Hindlimb muscle (tissue), 1 donor: ENCODE results near the gene ITPK1. TPM values are rescaled to one million over a fixed set of nuclear protein-coding genes. Genes with fewer than 3 reads are reported as not detected.
"Not testable (repeated sequence)": the region's sequence is repeated elsewhere in the genome, so short reads cannot be mapped to it uniquely, and the experiment has no call there.

Experiments used
- DNase-seq: peaks from one replicate; pipeline ENCODE4 v3.0.0-alpha.2; 2013
- polyA plus RNA-seq: library from polyadenylated mRNA; unstranded; fragments of 120-200 nt; gene quantifications from one replicate; pipeline ENCODE4 v1.2.1, GENCODE V29; 2013; ENCODE audit not compliant: insufficient read length

ITPK1 gene
- polyA plus RNA-seq, 1 donor: 16.5 TPM

GRCh38 chr14:93128725-93129459, 13.2 kb upstream of the ITPK1 start:
- DNase-seq: no peak

- no peak for DNase-seq
Measured at GRCh38 chr14:93126111-93126510, 10.4 kb upstream of the ITPK1 start.

GRCh38 chr14:93122826-93123225, 7.1 kb upstream of the ITPK1 start:
- DNase-seq: no peak

- DNase-seq: no peak
Measured at GRCh38 chr14:93121030-93121834, 5.5 kb upstream of the ITPK1 start.

GRCh38 chr14:93120517-93120916, 4.8 kb upstream of the ITPK1 start:
- no peak for DNase-seq

GRCh38 chr14:93116676-93117200, 1.0 kb upstream of the ITPK1 start:
- no peak for DNase-seq

GRCh38 chr14:93115069-93115820, 480 bp downstream of the ITPK1 start:
- DNase-seq: peak; percentile 88

- no peak for DNase-seq
Measured at GRCh38 chr14:93114713-93115068, 1.0 kb downstream of the ITPK1 start.

- DNase-seq: no peak
Measured at GRCh38 chr14:93114068-93114710, 1.5 kb downstream of the ITPK1 start.

- DNase-seq: no peak
Measured at GRCh38 chr14:93113678-93114067, 2.1 kb downstream of the ITPK1 start.

- peak; percentile 76 for DNase-seq
Measured at GRCh38 chr14:93112891-93113677, 2.6 kb downstream of the ITPK1 start.

- DNase-seq: not testable (repeated sequence)
Measured at GRCh38 chr14:93111541-93111940, 4.2 kb downstream of the ITPK1 start.

GRCh38 chr14:93110856-93111419, 4.8 kb downstream of the ITPK1 start:
- no peak for DNase-seq

GRCh38 chr14:93109572-93110481, 5.9 kb downstream of the ITPK1 start:
- DNase-seq: no peak

GRCh38 chr14:93108105-93108504, 7.6 kb downstream of the ITPK1 start:
- no peak for DNase-seq

- DNase-seq: no peak
Measured at GRCh38 chr14:93107453-93107852, 8.3 kb downstream of the ITPK1 start.

GRCh38 chr14:93106541-93107156, 9.1 kb downstream of the ITPK1 start:
- no peak for DNase-seq

- not testable (repeated sequence) for DNase-seq
Measured at GRCh38 chr14:93105856-93106255, 9.9 kb downstream of the ITPK1 start.

- DNase-seq: no peak
Measured at GRCh38 chr14:93105362-93105761, 10.4 kb downstream of the ITPK1 start.

- no peak for DNase-seq
Measured at GRCh38 chr14:93104961-93105360, 10.8 kb downstream of the ITPK1 start.
